Gastrocnemius medialis (tissue), 4 donors: Measurements from ENCODE around the gene HAGH.

Experiments
- CTCF ChIP-seq, 5 experiments: fragments of 450-650 bp in 3 of 5; fragments of 200-600 bp in 2 of 5; sonication (generic) in 2 of 5; IDR thresholded peaks in 4 of 5; conservative IDR thresholded peaks in 1 of 5; 1 replicate in 4 of 5; 2 replicates in 1 of 5; pipeline ENCODE4 v1.5.1; 2016 to 2019; ENCODE audit warnings: antibody characterized with exemption in 5 of 5, mild to moderate bottlenecking in 3 of 5, moderate library complexity in 3 of 5
- POLR2A ChIP-seq, 2 donors: fragments of 450-650 bp; IDR thresholded peaks; one replicate each; pipeline ENCODE4 v1.6.1; 2017; ENCODE audit warnings: antibody characterized with exemption in 2 of 2, mild to moderate bottlenecking in 2 of 2, moderate library complexity in 2 of 2

- TF ChIP-seq CTCF (IDR thresholded peaks at IDR 0.05 in 4 of 5, conservative IDR thresholded peaks at IDR 0.05 in 1 of 5) (no peak), POLR2A (IDR thresholded peaks at IDR 0.05) (no peak)
Measured at GRCh38 chr16:1790261-1790610, 36.4 kb downstream of the HAGH start.
